Endothelial cell of hepatic sinusoid (primary cell): ENCODE measurements around the gene DTNA.

ENCODE experiments used
- in situ Hi-C: cut with HindIII; loops from 2 replicates; pipeline ENCODE4 v1.10.0; 2017; ENCODE audit warnings: low sequenced_read_pairs

Gene DTNA

GRCh38 chr18:34805103-34805877, 95.2 kb downstream of the DTNA start:
- in situ Hi-C loops: no loop called here

- in situ Hi-C loops: no loop called here
Observed at GRCh38 chr18:34805878-34806351, 95.8 kb downstream of the DTNA start.

- in situ Hi-C loops: no loop called here
Observed at GRCh38 chr18:34806527-34806926, 96.4 kb downstream of the DTNA start.

GRCh38 chr18:34807106-34807796, 97.2 kb downstream of the DTNA start:
- in situ Hi-C loops: no loop called here

GRCh38 chr18:34808389-34808788, 98.3 kb downstream of the DTNA start:
- in situ Hi-C loops: no loop called here

- in situ Hi-C loops: no loop called here
Observed at GRCh38 chr18:34809451-34810072, 99.5 kb downstream of the DTNA start.

GRCh38 chr18:34816183-34816582, 106.1 kb downstream of the DTNA start:
- in situ Hi-C loops: no loop called here

GRCh38 chr18:34817636-34818035, 107.5 kb downstream of the DTNA start:
- in situ Hi-C loops: no loop called here

- in situ Hi-C loops: no loop called here
Observed at GRCh38 chr18:34818064-34818463, 108.0 kb downstream of the DTNA start.

GRCh38 chr18:34820360-34821065, 110.4 kb downstream of the DTNA start:
- in situ Hi-C loops: no loop called here

GRCh38 chr18:34821669-34822210, 111.6 kb downstream of the DTNA start:
- in situ Hi-C loops: no loop called here

- in situ Hi-C loops: no loop called here
Observed at GRCh38 chr18:34828093-34828492, 118.0 kb downstream of the DTNA start.

GRCh38 chr18:34834897-34835296, 124.8 kb downstream of the DTNA start:
- in situ Hi-C loops: no loop called here

GRCh38 chr18:34835466-34835865, 125.4 kb downstream of the DTNA start:
- in situ Hi-C loops: no loop called here

GRCh38 chr18:34837769-34838272, 127.7 kb downstream of the DTNA start:
- in situ Hi-C loops: no loop called here

GRCh38 chr18:34838669-34839068, 128.6 kb downstream of the DTNA start:
- in situ Hi-C loops: no loop called here

GRCh38 chr18:34840256-34840826, 130.2 kb downstream of the DTNA start:
- in situ Hi-C loops: no loop called here

GRCh38 chr18:34841891-34842290, 131.8 kb downstream of the DTNA start:
- in situ Hi-C loops: no loop called here

- in situ Hi-C loops: no loop called here
Observed at GRCh38 chr18:34844072-34844471, 134.0 kb downstream of the DTNA start.

GRCh38 chr18:34844732-34845459, 134.8 kb downstream of the DTNA start:
- in situ Hi-C loops: no loop called here
